GM12872 (cell line): ENCODE results near the gene GON7.

Experiments used
- TF ChIP-seq, protein P1 (sequence below): IDR thresholded peaks from 3 replicates; pipeline ENCODE4 v1.5.1; 2011; ENCODE audit warnings: low read depth, mild to moderate bottlenecking, low read length, moderate library complexity; ENCODE audit not compliant: insufficient read depth

The GON7 gene

GRCh38 chr14:93219103-93219726 is 12.3 kb upstream of the GON7 start:
- TF ChIP-seq, protein P1, sequence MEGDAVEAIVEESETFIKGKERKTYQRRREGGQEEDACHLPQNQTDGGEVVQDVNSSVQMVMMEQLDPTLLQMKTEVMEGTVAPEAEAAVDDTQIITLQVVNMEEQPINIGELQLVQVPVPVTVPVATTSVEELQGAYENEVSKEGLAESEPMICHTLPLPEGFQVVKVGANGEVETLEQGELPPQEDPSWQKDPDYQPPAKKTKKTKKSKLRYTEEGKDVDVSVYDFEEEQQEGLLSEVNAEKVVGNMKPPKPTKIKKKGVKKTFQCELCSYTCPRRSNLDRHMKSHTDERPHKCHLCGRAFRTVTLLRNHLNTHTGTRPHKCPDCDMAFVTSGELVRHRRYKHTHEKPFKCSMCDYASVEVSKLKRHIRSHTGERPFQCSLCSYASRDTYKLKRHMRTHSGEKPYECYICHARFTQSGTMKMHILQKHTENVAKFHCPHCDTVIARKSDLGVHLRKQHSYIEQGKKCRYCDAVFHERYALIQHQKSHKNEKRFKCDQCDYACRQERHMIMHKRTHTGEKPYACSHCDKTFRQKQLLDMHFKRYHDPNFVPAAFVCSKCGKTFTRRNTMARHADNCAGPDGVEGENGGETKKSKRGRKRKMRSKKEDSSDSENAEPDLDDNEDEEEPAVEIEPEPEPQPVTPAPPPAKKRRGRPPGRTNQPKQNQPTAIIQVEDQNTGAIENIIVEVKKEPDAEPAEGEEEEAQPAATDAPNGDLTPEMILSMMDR = peak; percentile 78

DNA sequence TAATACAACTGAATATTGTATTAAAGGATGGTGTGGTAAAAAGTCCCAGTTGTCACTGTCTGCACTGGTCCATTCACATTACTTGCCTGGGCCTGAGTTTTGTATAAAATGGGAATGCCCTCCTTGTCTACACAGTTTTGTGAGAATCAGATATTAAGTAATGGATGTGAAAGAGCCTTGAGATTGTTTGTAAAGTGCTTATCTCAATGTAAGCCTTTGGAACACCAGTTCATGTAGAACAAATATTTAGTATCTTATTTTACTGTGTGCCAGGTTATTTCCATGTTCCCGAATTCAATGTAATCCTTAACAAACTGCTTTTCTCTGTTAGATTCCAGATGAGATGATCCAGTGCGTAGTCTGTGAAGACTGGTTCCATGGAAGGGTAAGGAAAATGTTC is 7.7 kb upstream of the GON7 start:
- TF ChIP-seq, protein P1 = no peak

- TF ChIP-seq, protein P1 = no peak
Observed at GRCh38 chr14:93212432-93212831, 5.6 kb upstream of the GON7 start.

DNA sequence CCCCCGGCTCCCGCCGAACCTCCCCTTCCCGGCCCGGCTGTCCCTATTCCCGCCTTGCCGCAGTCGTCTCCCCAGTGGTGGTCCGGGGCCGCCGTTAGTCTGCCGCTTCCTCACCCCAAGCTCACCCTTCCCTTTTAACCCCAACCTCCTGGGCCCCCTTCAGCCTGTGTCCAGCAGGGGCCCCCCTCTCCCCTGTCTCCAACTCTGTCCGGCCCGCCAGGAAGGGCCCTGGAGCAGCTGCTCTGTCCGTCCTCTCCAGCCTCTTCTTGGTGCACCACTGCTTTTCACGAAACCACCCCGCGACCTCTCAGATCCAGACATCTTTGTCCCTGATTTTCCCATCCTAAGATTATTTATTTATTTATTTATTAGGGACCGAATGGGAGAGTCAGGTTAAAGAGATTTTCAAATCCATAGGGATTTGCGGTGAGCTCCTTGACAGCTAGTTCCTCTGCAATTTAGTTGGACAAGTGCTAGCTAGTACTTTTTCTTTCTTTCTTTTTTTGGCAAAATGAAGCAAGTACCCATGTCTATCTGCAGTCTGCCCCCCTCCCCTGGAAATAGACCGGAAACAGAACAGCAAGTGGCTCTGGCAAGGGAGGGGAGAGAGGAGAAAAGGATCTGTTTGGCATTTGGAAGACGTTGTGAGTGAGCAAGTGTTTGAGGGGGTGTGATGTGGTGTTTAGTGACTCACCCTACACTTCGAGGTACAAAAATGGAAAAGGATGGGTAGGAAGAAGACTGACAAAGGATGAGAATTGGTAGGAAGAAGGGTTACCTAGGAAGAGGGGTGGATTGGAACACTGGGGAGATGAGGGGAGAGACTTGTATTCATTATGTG is 823 bp upstream of the GON7 start:
- TF ChIP-seq, protein P1 = peak; percentile 49

DNA sequence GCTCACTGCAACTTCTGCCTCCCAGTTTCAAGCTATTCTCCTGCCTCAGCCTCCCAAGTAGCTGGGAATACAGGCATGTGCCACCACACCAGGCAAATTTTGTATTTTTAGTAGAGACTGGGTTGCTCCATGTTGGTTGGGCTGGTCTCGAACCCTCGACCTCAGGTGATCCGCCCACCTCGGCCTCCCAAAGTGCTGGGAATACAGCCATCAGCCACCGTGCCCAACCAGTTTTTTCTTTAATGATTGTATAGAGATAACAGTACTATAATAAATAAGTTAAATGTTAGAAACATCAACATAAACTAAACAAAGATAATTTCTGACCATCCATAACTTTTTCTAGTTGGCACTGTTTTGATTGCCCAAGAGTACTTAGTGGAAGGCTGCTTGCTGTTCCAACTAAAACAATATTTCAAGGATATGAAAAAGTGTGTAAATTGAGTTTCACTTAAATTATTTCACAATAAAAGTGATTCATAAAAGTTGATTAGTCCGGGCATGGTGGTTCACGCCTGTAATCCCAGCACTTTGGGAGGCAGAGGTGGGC is 5.6 kb downstream of the GON7 start:
- TF ChIP-seq, protein P1 = no peak

DNA sequence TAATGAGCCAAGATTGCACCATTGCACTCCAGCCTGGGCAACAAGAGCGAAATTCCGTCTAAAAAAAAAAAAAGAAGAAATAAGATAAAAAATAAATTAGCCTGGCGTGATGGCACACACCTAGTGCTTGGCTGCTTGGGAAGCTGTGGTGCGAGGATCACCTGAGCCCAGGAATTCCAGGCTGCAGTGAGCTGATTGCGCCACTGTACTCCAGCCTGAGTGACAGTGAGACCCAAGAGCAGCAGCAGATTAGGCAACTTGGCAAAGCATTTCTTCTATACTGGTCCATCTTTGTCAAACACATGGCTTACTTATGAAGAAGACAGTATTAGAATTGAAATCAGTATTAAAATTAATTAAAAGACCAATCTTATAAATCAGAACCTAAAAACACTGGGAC is 6.3 kb downstream of the GON7 start:
- TF ChIP-seq, protein P1 = no peak

DNA sequence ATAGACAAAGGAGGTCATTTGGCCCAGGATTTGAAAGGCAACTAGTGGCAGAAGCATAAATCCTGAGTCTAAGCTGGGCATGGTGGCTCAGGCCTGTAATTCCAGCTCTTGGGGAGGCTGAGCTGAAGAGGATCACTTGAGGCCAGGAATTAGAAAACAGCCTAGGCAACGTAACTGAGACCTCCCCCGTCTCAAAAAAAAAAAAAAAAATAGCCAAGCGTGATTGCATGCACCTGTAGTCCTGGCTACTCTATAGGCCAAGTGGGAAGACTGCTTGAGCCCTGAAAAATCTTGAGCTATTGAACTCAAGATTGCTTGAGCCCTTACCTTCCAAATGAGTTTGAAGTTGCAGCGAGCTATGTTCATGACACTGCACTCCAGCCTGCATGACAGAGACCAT is 7.8 kb downstream of the GON7 start:
- TF ChIP-seq, protein P1 = no peak
